T-helper 2 cell treated with Interferon-gamma antibody and Interleukin-4, amounts not matched to agents 100 ng/mL and 5 ng/mL, for 36 hours (primary cell): ENCODE results near the gene CLSTN1. TPM values are rescaled to one million over a fixed set of nuclear protein-coding genes. Genes with fewer than 3 reads are reported as not detected.

ENCODE experiments used
- intact Hi-C: fragments of 100-400 bp; cut with micrococcal nuclease; formaldehyde crosslinking; loops from one replicate; pipeline ENCODE4 v1.15.1; 2023
- total RNA-seq: library from RNA; stranded (reverse); gene quantifications from 2 replicates; pipeline ENCODE4 v1.2.3, GENCODE V29; 2022

The CLSTN1 gene
- total RNA-seq, 1 donor from 2014 or later, result 100 TPM

- intact Hi-C loops, result loop anchor here (1.0 to 2.0 kb wide), 2 partner anchors 34 to 60 kb away; no protein-coding TSS in a partner anchor
Observed at GRCh38 chr1:9689011-9689706, 134.6 kb downstream of the CLSTN1 start.

GRCh38 chr1:9688599-9688998 is 135.2 kb downstream of the CLSTN1 start:
- intact Hi-C loops, result loop anchor here (2.0 kb wide), 1 partner anchor 34 kb away; no protein-coding TSS in a partner anchor

- intact Hi-C loops, result loop anchor here (2.0 kb wide), 1 partner anchor 33 kb away; no protein-coding TSS in a partner anchor
Observed at GRCh38 chr1:9687874-9688582, 135.7 kb downstream of the CLSTN1 start.

- intact Hi-C loops, result no loop called here
Observed at GRCh38 chr1:9687120-9687873, 136.5 kb downstream of the CLSTN1 start.

- intact Hi-C loops, result no loop called here
Observed at GRCh38 chr1:9684801-9685200, 139.0 kb downstream of the CLSTN1 start.

GRCh38 chr1:9680828-9681227 is 142.9 kb downstream of the CLSTN1 start:
- intact Hi-C loops, result no loop called here

- intact Hi-C loops, result no loop called here
Observed at GRCh38 chr1:9680091-9680490, 143.7 kb downstream of the CLSTN1 start.

Other genes with a start within 250 kb of the CLSTN1 start
- gene TMEM201, start 235.1 kb downstream of the CLSTN1 start, total RNA-seq, result 23.4 and 24.3 TPM in 2 replicates
- 200 and 201 TPM in 2 replicates for gene PIK3CD, start 172.2 kb downstream of the CLSTN1 start, total RNA-seq
- gene CTNNBIP1, start 86.3 kb upstream of the CLSTN1 start, total RNA-seq, result 10.2 and 11.0 TPM in 2 replicates
- gene LZIC, start 119.4 kb upstream of the CLSTN1 start, total RNA-seq, result 24.8 and 25.6 TPM in 2 replicates
- 5.3 and 6.3 TPM in 2 replicates for gene NMNAT1, start 119.5 kb upstream of the CLSTN1 start, total RNA-seq
- gene RBP7, start 173.3 kb upstream of the CLSTN1 start, total RNA-seq, result not detected in 2 replicates
- 38.2 and 38.6 TPM in 2 replicates for gene UBE4B, start 209.0 kb upstream of the CLSTN1 start, total RNA-seq